ENCODE data around the gene SYNDIG1. TPM values are rescaled to one million over a fixed set of nuclear protein-coding genes. Genes with fewer than 3 reads are reported as not detected.
A peak's percentile ranks its signal among the peaks of the same experiment; 100 is the strongest.

Gene SYNDIG1
- total RNA-seq, 8 experiments from 2014 or later = 5.0 to 64.6 (median 11.3) TPM

DNA sequence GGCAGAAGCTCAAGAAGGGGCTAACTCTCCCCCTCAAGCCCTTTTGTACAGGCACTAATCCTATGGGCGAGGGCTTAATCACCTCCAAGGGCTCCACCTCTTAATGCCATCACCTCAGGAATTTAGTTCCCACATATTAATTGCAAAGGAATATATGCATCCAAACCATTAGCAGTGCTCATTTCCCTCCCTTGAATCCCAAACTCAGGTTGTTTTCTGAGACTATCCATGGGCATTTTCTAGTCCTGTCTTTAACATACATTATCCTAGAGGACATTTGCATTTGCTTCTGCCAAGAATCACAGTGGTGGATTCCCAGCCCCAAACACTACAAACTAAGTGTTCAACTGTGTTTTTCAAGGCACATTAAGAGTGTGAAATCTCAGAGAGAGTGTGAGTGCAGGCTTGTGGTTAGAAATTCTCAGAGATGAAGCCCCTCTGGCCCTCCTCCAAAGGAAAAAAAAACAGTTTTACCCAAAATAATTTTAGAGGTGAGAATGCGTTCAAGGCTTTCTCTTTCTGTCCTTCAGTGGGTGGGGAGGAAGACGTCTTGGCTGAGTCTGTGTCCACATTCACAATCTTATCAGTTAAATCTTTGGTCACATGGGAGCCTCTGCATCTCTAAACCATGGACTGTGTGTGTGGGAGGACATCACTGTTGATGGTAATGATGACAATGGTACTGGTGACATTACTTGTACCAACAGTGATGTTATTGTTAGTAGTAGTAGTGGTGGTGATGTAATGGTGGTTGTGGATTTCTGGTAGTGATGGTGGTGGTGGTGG is 59.3 kb downstream of the SYNDIG1 start:
- H3K4me3 ChIP-seq = no peak overlapping the region
- in situ Hi-C loops (cut with MboI; ENCODE audit: low pct_unique_long_range_greater_than_20kb in 2 of 9, low sequenced_read_pairs in 9 of 9, unreplicated experiment in 9 of 9) = no loop called here
- no peaks in the 10 kb centered on the region for H3K4me1 ChIP-seq (replicated peaks in 1 of 2)
- ATAC-seq (replicated peaks in 6 of 8) = peak in 3 of 8 experiments; percentile 52 to 88 (median 67)
- WGBS, 10 experiments = 7 to 100% (median 70%) methylated on average over 1 to 3 of the region's 3 CpGs; no CpG with 5 or more reads in 1 of the 10 experiments
- H3K27ac ChIP-seq = no peak overlapping the region

DNA sequence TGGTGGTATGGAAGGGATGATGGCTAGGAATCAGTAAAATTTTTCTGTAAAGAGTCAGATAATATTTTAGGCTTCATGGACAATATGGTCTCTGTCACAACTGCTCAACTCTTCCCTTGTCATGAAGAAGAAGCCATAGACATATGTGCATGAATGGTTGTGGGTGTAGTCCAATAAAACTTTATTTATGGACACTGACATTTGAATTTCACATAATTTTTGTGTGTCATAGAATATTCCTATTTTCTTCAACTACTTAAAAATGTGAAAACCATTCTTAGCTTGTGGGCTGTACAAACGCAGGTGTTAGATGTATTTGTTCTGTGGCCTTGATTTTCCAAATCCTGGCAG is 59.9 kb downstream of the SYNDIG1 start:
- 0 to 83% methylated on average over 1 of the region's 1 CpG; no CpG with 5 or more reads in 8 of the 10 experiments for WGBS, 10 experiments
- ATAC-seq (replicated peaks in 6 of 8) = peak in 3 of 8 experiments; percentile 46 to 66 (median 64)
- Histone ChIP-seq H3K27ac (no peak overlapping the region), H3K4me3 (no peak overlapping the region), H3K4me1 (replicated peaks in 1 of 2) (no peaks in the 10 kb centered on the region)
- in situ Hi-C loops (cut with MboI; ENCODE audit: low pct_unique_long_range_greater_than_20kb in 2 of 9, low sequenced_read_pairs in 9 of 9, unreplicated experiment in 9 of 9) = no loop called here

DNA sequence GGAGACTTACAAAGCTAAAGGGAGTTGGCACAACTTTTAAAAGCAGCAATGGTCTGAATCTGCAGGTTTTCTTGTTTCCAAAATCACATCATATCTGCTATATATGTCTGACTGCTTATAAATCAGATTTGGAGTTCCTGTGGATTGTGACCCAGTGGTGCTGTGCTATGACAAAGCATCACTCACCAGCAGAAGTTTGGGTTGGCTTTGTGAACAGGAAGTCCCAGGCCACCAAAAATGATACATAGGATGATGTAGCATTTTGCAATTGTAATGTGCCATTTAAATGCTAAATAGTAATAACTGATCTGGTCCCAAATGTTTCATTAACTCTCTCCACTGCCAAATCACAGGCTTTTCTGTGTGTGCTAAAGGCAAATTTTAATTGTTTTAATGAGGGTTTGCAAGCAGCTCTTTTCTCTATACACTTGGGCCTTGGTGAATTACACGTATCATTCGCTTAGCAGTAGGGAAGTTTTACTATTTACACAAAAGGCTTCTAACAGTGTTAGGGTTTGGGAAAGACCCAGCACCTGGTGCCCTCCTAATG is 60.8 kb downstream of the SYNDIG1 start:
- 67 to 100% (median 80%) methylated on average over 1 to 2 of the region's 2 CpGs; no CpG with 5 or more reads in 2 of the 10 experiments for WGBS, 10 experiments
- H3K4me1 ChIP-seq (replicated peaks in 1 of 2) = no peaks in the 10 kb centered on the region
- ATAC-seq (replicated peaks in 6 of 8) = peak in 1 of 8 experiments; percentile 15
- in situ Hi-C loops (cut with MboI; ENCODE audit: low pct_unique_long_range_greater_than_20kb in 2 of 9, low sequenced_read_pairs in 9 of 9, unreplicated experiment in 9 of 9) = no loop called here
- no peak overlapping the region for H3K4me3 ChIP-seq
- no peak overlapping the region for H3K27ac ChIP-seq

DNA sequence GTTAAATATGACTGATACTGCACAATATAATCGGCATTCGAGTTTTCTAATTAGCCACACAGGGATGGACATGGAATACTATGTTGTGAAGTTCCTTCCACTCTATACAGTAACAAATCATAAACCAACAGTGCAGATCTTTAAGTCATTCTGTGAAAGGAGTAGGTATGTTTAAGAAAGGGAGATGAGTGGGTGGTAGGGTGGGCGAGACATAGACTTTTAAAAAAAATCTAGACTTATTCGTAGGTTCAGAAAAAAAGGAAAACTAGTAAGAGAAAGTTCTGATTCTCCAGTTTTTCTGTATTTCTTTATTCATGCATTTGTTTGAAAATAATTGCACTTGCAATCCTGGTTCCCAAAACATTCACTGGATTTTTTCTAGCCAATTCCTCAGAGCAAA is 61.8 kb downstream of the SYNDIG1 start:
- 40 to 100% (median 91%) methylated on average over 1 to 4 of the region's 4 CpGs for WGBS, 10 experiments
- H3K27ac ChIP-seq = no peak overlapping the region
- no peak overlapping the region for H3K4me3 ChIP-seq
- in situ Hi-C loops (cut with MboI; ENCODE audit: low pct_unique_long_range_greater_than_20kb in 2 of 9, low sequenced_read_pairs in 9 of 9, unreplicated experiment in 9 of 9) = no loop called here
- no peaks in the 10 kb centered on the region for H3K4me1 ChIP-seq (replicated peaks in 1 of 2)
- ATAC-seq (replicated peaks in 6 of 8) = no peak

DNA sequence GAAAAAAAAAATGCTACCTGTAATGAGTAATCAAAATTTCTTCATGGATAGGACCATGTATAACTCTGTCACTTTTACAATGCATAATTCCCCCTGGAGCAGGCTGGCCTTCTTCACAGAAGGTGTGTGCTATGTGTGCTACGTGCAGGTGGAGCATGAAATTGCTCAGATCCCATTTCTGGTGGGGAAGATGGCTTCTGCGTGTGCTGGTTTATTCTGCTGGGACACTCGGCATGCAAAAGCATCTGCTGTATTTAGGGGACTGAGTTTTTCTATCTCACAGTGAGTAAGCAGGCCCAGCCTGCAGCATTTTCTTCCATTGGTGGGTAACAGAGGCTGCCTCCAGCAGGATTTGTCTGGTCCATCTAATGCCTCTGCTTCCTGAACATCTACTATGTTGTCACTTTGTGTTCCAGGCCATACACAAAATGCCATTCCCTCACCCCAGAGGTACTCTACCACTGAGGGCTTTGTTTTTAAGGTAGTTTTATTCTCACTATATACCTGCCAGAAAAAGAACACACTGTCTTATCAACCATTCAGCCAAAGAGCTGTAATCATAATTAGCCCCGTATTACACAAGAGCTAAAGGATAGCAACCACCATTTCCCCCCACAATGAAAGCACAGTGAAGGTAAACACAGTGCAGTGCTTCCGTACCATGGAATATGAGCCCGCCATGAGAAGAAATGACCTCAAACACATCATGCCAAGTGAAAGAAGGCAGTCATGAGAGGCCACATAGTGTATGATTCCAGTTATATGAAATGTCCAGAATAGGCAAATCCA is 62.4 kb downstream of the SYNDIG1 start:
- H3K27ac ChIP-seq = no peak overlapping the region
- no peak overlapping the region for H3K4me3 ChIP-seq
- no peaks in the 10 kb centered on the region for H3K4me1 ChIP-seq (replicated peaks in 1 of 2)
- 60 to 100% (median 89%) methylated on average over 1 to 6 of the region's 6 CpGs; no CpG with 5 or more reads in 1 of the 10 experiments for WGBS, 10 experiments
- peak in 2 of 8 experiments; percentile 39 for ATAC-seq (replicated peaks in 6 of 8)
- in situ Hi-C loops (cut with MboI; ENCODE audit: low pct_unique_long_range_greater_than_20kb in 2 of 9, low sequenced_read_pairs in 9 of 9, unreplicated experiment in 9 of 9) = no loop called here

DNA sequence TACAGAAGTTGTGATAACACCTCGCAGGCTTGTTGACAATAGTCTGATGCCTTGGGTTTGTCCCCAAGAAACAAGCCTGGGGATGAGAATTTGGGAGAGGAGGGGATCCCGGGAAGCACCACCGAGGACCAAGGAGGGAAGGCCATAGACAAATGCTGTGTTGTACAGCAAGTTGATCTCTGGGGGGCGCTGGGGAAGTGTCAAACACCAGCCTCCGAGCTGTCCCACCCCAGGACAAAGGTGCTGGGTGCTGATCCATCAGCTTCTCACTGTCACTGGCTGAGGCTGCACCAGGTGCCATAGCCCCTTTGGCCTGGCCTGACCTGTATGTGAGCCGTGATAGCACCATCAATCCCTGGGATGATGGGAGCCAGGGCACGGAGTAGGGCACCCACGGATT is 64.0 kb downstream of the SYNDIG1 start:
- in situ Hi-C loops (cut with MboI; ENCODE audit: low pct_unique_long_range_greater_than_20kb in 2 of 9, low sequenced_read_pairs in 9 of 9, unreplicated experiment in 9 of 9) = no loop called here
- no peaks in the 10 kb centered on the region for H3K4me1 ChIP-seq (replicated peaks in 1 of 2)
- no peak for ATAC-seq (replicated peaks in 6 of 8)
- no peak overlapping the region for H3K27ac ChIP-seq
- H3K4me3 ChIP-seq = no peak overlapping the region
- 80 to 94% (median 86%) methylated on average over 1 to 6 of the region's 8 CpGs; no CpG with 5 or more reads in 3 of the 10 experiments for WGBS, 10 experiments

DNA sequence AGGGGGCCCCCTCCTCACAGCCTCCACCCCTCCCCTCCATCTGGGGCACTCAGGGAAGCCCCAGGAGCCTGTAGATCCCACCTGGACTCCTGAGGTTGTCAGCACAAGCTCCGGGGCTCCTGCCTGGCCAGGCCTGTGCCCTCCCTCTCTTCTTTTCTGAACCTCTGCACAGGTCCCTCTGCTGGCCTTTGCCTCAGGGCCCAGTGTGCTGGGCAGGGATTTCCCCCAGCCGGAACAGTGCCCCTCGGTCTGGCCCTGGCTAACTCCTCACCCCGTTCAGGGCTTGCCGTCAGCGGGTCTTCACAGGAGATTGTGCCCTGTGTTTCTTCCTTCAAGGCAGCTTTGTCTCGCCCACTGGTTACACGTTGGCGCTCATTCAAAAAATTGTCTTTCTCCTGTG is 64.9 kb downstream of the SYNDIG1 start:
- WGBS, 10 experiments = 40 to 87% (median 60%) methylated on average over 1 to 3 of the region's 9 CpGs; no CpG with 5 or more reads in 7 of the 10 experiments
- no peak for ATAC-seq (replicated peaks in 6 of 8)
- H3K27ac ChIP-seq = no peak overlapping the region
- in situ Hi-C loops (cut with MboI; ENCODE audit: low pct_unique_long_range_greater_than_20kb in 2 of 9, low sequenced_read_pairs in 9 of 9, unreplicated experiment in 9 of 9) = no loop called here
- no peak overlapping the region for H3K4me3 ChIP-seq
- H3K4me1 ChIP-seq (replicated peaks in 1 of 2) = no peaks in the 10 kb centered on the region

DNA sequence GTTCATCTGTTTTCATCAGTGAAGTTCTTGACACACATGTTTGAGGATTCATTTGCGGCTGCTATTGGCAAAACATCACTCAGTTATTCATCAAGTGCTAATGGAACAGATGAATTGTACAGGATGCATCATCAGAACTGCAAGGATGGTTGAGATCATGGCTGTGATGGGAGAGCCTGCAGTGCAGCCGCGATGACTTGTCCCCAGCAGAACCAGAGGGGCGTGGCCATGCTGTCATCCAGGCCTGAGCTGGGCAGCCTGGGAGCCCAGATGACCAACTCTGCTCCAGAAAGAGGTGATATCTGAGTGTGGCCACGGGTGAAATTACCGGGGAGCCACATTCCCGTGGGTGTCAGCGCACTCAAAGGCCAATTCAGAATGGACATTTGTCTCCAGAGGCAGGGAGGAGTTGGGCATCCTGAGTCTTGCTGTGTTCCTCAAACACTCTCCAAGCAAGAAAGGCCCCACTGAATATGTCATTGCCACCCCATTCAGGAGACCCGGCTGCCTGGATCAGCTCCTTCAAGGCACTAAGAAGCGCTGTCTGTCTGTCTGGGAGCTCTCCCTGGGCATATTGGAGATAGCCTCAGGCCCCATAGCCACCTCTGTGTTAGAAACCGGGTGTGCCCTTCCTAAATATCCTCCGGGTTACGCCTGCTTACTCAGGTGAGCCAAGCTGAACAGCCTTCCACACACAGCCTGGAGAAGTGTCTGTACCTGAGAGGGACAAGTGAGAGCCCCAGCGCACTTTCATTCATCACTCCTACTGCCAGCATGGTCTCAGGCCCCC is 66.7 kb downstream of the SYNDIG1 start:
- 33 to 95% (median 79%) methylated on average over 1 to 7 of the region's 14 CpGs; no CpG with 5 or more reads in 4 of the 10 experiments for WGBS, 10 experiments
- in situ Hi-C loops (cut with MboI; ENCODE audit: low pct_unique_long_range_greater_than_20kb in 2 of 9, low sequenced_read_pairs in 9 of 9, unreplicated experiment in 9 of 9) = no loop called here
- H3K4me1 ChIP-seq (replicated peaks in 1 of 2) = no peaks in the 10 kb centered on the region
- ATAC-seq (replicated peaks in 6 of 8) = peak in 7 of 8 experiments; percentile 78 to 100 (median 92)
- no peak overlapping the region for H3K27ac ChIP-seq
- H3K4me3 ChIP-seq = no peak overlapping the region

DNA sequence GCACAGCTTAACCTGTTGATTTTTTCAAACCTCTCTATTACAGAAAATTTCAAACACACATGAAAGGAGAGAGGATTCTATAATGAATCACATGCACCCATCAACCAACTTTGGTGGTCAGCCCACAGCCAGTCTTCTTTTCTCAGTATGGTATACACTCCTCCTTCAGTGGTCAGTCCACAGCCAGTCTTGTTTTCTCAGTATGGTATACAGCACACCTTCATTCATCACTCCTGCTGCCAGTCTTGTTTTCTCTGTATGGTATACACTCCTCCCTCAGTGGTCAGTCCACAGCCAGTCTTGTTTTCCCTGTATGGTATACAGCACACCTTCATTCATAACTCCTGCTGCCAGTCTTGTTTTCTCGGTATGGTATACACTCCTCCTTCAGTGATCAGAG is 67.8 kb downstream of the SYNDIG1 start:
- no peak overlapping the region for H3K27ac ChIP-seq
- H3K4me1 ChIP-seq (replicated peaks in 1 of 2) = no peaks in the 10 kb centered on the region
- in situ Hi-C loops (cut with MboI; ENCODE audit: low pct_unique_long_range_greater_than_20kb in 2 of 9, low sequenced_read_pairs in 9 of 9, unreplicated experiment in 9 of 9) = no loop called here
- H3K4me3 ChIP-seq = no peak overlapping the region
- 100% methylated on average over 1 of the region's 1 CpG; no CpG with 5 or more reads in 7 of the 10 experiments for WGBS, 10 experiments
- ATAC-seq (replicated peaks in 6 of 8) = no peak

DNA sequence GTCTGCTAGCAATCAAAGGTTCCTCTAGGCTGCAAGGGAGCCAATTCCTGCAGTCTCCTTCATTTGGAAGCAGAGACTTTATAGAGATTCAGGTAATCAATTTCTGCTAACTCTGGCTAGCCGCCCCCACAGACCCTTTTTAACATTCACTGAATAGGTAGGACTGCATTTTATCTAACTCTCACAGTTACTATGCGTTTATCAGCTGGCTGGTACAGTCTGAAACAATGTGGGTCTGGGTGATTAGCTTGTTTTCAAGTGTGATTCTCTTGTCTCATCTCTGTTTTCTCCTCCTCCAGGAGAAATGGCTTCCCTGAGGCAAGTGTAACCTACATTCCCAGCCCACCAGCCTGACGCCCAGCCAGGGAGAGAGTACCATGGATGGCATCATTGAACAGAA is 73.3 kb downstream of the SYNDIG1 start:
- 55 to 100% (median 84%) methylated on average over 1 to 3 of the region's 3 CpGs; no CpG with 5 or more reads in 2 of the 10 experiments for WGBS, 10 experiments
- no peak for ATAC-seq (replicated peaks in 6 of 8)
- Histone ChIP-seq H3K27ac (no peak overlapping the region), H3K4me3 (no peak overlapping the region), H3K4me1 (replicated peaks in 1 of 2) (no peaks in the 10 kb centered on the region)
- in situ Hi-C loops (cut with MboI; ENCODE audit: low pct_unique_long_range_greater_than_20kb in 2 of 9, low sequenced_read_pairs in 9 of 9, unreplicated experiment in 9 of 9) = no loop called here

DNA sequence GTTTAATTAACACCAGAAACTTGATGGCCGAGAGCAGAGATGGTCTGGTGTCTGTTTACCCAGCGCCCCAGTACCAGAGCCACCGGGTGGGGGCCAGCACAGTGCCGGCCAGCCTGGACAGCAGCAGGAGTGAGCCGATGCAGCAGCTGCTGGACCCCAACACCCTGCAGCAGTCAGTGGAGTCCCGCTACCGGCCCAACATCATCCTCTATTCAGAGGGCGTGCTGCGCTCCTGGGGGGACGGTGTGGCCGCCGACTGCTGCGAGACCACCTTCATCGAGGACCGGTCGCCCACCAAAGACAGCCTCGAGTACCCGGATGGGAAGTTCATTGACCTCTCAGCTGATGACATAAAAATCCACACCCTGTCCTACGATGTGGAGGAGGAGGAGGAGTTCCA is 73.7 kb downstream of the SYNDIG1 start:
- WGBS, 10 experiments = 88 to 93% (median 91%) methylated on average over 9 to 14 of the region's 19 CpGs; no CpG with 5 or more reads in 7 of the 10 experiments
- no peak for ATAC-seq (replicated peaks in 6 of 8)
- in situ Hi-C loops (cut with MboI; ENCODE audit: low pct_unique_long_range_greater_than_20kb in 2 of 9, low sequenced_read_pairs in 9 of 9, unreplicated experiment in 9 of 9) = no loop called here
- no peak overlapping the region for H3K27ac ChIP-seq
- no peaks in the 10 kb centered on the region for H3K4me1 ChIP-seq (replicated peaks in 1 of 2)
- no peak overlapping the region for H3K4me3 ChIP-seq

DNA sequence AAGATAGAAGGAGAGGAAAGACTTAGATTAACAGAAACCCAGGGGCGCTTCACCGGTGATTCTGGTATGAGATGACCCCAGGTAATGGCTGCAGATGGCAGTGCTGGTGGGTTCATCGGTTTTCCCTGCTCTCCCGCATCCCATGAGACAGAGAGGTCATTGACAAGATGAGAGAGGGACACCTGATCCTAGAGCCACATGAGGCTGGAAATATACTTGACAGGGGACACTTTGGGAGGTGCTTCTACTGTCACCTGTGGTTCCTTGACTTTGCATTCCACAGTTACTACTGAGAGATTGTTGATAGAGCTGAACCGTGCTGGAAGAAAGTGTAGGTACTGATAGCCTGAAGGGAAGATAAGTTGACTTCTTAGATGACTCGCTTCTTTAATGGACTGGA is 74.3 kb downstream of the SYNDIG1 start:
- WGBS, 10 experiments = 53 to 100% (median 94%) methylated on average over 1 to 6 of the region's 6 CpGs; no CpG with 5 or more reads in 1 of the 10 experiments
- no peak overlapping the region for H3K27ac ChIP-seq
- no peak overlapping the region for H3K4me3 ChIP-seq
- in situ Hi-C loops (cut with MboI; ENCODE audit: low pct_unique_long_range_greater_than_20kb in 2 of 9, low sequenced_read_pairs in 9 of 9, unreplicated experiment in 9 of 9) = no loop called here
- no peak for ATAC-seq (replicated peaks in 6 of 8)
- no peaks in the 10 kb centered on the region for H3K4me1 ChIP-seq (replicated peaks in 1 of 2)
